HepG2 (cell line): ENCODE measurements around the gene C5orf15. TPM values are rescaled to one million over a fixed set of nuclear protein-coding genes. Genes with fewer than 3 reads are reported as not detected.
A peak's percentile ranks its signal among the peaks of the same experiment; 100 is the strongest.

Source experiments
- BCL3 ChIP-seq: sonication (generic); formaldehyde crosslinking; IDR thresholded peaks from 2 replicates; pipeline ENCODE4 v1.5.1; 2020; ENCODE audit warnings: mild to moderate bottlenecking, missing genetic modification reagents, moderate library complexity
- CSRNP1 ChIP-seq: sonication (generic); formaldehyde crosslinking; IDR thresholded peaks from 2 replicates; pipeline ENCODE4 v1.8.1; 2023; ENCODE audit warnings: mild to moderate bottlenecking, missing genetic modification reagents
- KAT7 ChIP-seq: IDR thresholded peaks from 2 replicates; pipeline ENCODE4 v1.6.1; 2018; ENCODE audit warnings: borderline replicate concordance, missing compliant biosample characterization
- KAT8 ChIP-seq: IDR thresholded peaks from 2 replicates; pipeline ENCODE4 v1.6.1; 2016; ENCODE audit warnings: missing genetic modification reagents, missing compliant biosample characterization
- LBX2 ChIP-seq: sonication (generic); formaldehyde crosslinking; IDR thresholded peaks from 2 replicates; pipeline ENCODE4 v1.5.0; 2020; ENCODE audit warnings: missing genetic modification reagents, mild to moderate bottlenecking, borderline replicate concordance
- POLR2G ChIP-seq: fragments of 200-400 bp; formaldehyde crosslinking; IDR thresholded peaks from 2 replicates; pipeline ENCODE4 v1.6.1; 2018; ENCODE audit warnings: mild to moderate bottlenecking, low read depth, low read length, moderate library complexity
- TIGD3 ChIP-seq: sonication (generic); formaldehyde crosslinking; IDR thresholded peaks from 2 replicates; pipeline ENCODE4 v1.5.1; 2020; ENCODE audit warnings: mild to moderate bottlenecking, missing genetic modification reagents, borderline replicate concordance
- ZNF142 ChIP-seq: sonication (generic); formaldehyde crosslinking; IDR thresholded peaks from 2 replicates; pipeline ENCODE4 v1.4.0; 2020; ENCODE audit warnings: missing genetic modification reagents
- ZNF501 ChIP-seq: sonication (generic); formaldehyde crosslinking; IDR thresholded peaks from 2 replicates; pipeline ENCODE4 v1.5.1; 2020; ENCODE audit warnings: mild to moderate bottlenecking, moderate library complexity, missing genetic modification reagents
- ZNF687 ChIP-seq: sonication (generic); formaldehyde crosslinking; IDR thresholded peaks from 2 replicates; pipeline ENCODE4 v1.5.1; 2020; ENCODE audit warnings: mild to moderate bottlenecking, missing genetic modification reagents, moderate library complexity
- polyA plus RNA-seq, 8 experiments: library from polyadenylated mRNA; depleted of rRNA in 3 of 8; stranded (reverse) in 7 of 8; unstranded in 1 of 8; fragments of >200 nt; fragmentation: Illumina TruSeq in 4 of 8; extraction: Trizol in 4 of 8; gene quantifications; 2 replicates each; pipeline versions ENCODE4 v1.2.1 to v1.2.3, GENCODE V29; 2011 to 2016; ENCODE audit warnings: low read depth in 4 of 8, missing spikeins in 1 of 8, mixed read lengths in 1 of 8; ENCODE audit not compliant: insufficient read depth in 1 of 8
- total RNA-seq, 5 experiments: library from RNA; depleted of rRNA; stranded (reverse); fragments of >200 nt; fragmentation: Illumina TruSeq; extraction: Trizol; gene quantifications; 2 replicates each; pipeline ENCODE4 v1.2.3, GENCODE V29; 2016; ENCODE audit warnings: low read depth in 1 of 5

C5orf15 gene
- total and polyA plus RNA-seq, 2 of the 13 experiments (the other 11 are each of a cell fraction or from before 2014, with no cell fraction given): 58.5 to 82.7 TPM

- TF ChIP-seq TIGD3 (CRISPR knock-in tag) (no peak), ZNF142 (CRISPR knock-in tag) (peak; percentile 96; the same call in 1 of the 2 replicates), KAT7 (CRISPR knock-in tag) (no peak; the same call in 1 of the 2 replicates), LBX2 (CRISPR knock-in tag) (0 out of 2 replicates have a peak, but pooled peaks have one; percentile 64), BCL3 (CRISPR knock-in tag) (no peak), CSRNP1 (CRISPR knock-in tag) (no peak), ZNF687 (peak; percentile 63), POLR2G (peak; percentile 50), ZNF501 (CRISPR knock-in tag) (peak; percentile 93), KAT8 (CRISPR knock-in tag) (0 out of 2 replicates have a peak, but pooled peaks have one; percentile 11)
Observed at GRCh38 chr5:134005417-134006061, 37.1 kb upstream of the C5orf15 start (continued).
